Subcutaneous adipose tissue (tissue), 4 donors: ENCODE data around the gene CBX7. TPM values are rescaled to one million over a fixed set of nuclear protein-coding genes. Genes with fewer than 3 reads are reported as not detected.

Source experiments
- CTCF ChIP-seq: fragments of 450-650 bp; IDR thresholded peaks from one replicate; pipeline ENCODE4 v1.5.1; 2016; ENCODE audit warnings: low read depth, mild to moderate bottlenecking, control low read depth, antibody characterized with exemption, moderate library complexity
- total RNA-seq, 4 donors: library from RNA; depleted of rRNA; stranded (reverse); fragments of >200 nt; gene quantifications; one replicate each; pipeline ENCODE4 v1.1.0, GENCODE V29; 2016

Gene CBX7
- total RNA-seq = 10 to 100 TPM; 37.4 to 74.2 (median 50.7) TPM

GRCh38 chr22:39152511-39153219 is at the start of gene CBX7:
CBX7 (minus strand) TSS chr22:39152680; CDS start chr22:39152444, 236 bp downstream.
- TF ChIP-seq CTCF = no peak

GRCh38 chr22:39197578-39197977 is 45.1 kb upstream of the CBX7 start:
- TF ChIP-seq CTCF = no peak

- TF ChIP-seq CTCF = no peak
These were observed 41.6 kb upstream of the CBX7 start for GRCh38 chr22:39194098-39194497.

GRCh38 chr22:39188809-39189208 is 36.3 kb upstream of the CBX7 start:
- no peak for TF ChIP-seq CTCF

GRCh38 chr22:39185601-39186012 is 33.1 kb upstream of the CBX7 start:
- TF ChIP-seq CTCF = no peak

GRCh38 chr22:39184586-39185577 is 32.4 kb upstream of the CBX7 start:
- TF ChIP-seq CTCF = no peak

GRCh38 chr22:39183991-39184585 is 31.6 kb upstream of the CBX7 start:
- no peak for TF ChIP-seq CTCF
